IMR-90 (cell line): ENCODE results near the gene RHOXF2. TPM values are rescaled to one million over a fixed set of nuclear protein-coding genes. Genes with fewer than 3 reads are reported as not detected.

Source experiments
- ATAC-seq: fragments of 200-7000 bp; cut with Tn5 transposase; 2 replicates; pipeline ENCODE4 v1.9.1; 2020; ENCODE audit warnings: low read depth, mild to moderate bottlenecking, moderate library complexity
- BruUV-seq: library from RNA; stranded (reverse); fragments of 400-500 nt; replicated peaks from 2 replicates; lab custom pipeline; 2021; lab: Mats Ljungman, UMichigan
- CTCF ChIA-PET: fragments of 300-600 bp; formaldehyde crosslinking; extraction: SDS; loops from one replicate; lab custom pipeline; 2021; ENCODE audit warnings: antibody characterized with exemption; lab: Yijun Ruan, JAX
- POLR2A ChIA-PET: fragments of 300-600 bp; sonication (Branson Sonifier 250); formaldehyde crosslinking; loops from one replicate; lab custom pipeline; 2022; ENCODE audit warnings: antibody characterized with exemption; ENCODE audit not compliant: unreplicated experiment; lab: Charles Lee
- DNase-seq: peaks from one replicate; pipeline ENCODE4 v3.0.0; 2013
- H2AFZ ChIP-seq: replicated peaks from 2 replicates; pipeline ENCODE3; 2013; ENCODE audit warnings: low read length, mild to moderate bottlenecking; ENCODE audit not compliant: poor library complexity
- H2AK5ac ChIP-seq: 2 replicates; pipeline ENCODE4 v1.6.1; 2013; ENCODE audit warnings: low read depth, low read length, inconsistent platforms
- H2AK9ac ChIP-seq: replicated peaks from 2 replicates; pipeline ENCODE3; 2013; ENCODE audit warnings: mild to moderate bottlenecking, low read depth, low read length, moderate library complexity; ENCODE audit not compliant: poor library complexity
- H2BK120ac ChIP-seq: 2 replicates; pipeline ENCODE4 v1.6.1; 2013; ENCODE audit warnings: low read depth, low read length, inconsistent platforms
- H2BK15ac ChIP-seq: 3 replicates; pipeline ENCODE4 v1.6.1; 2013; ENCODE audit warnings: low read depth, low read length, inconsistent platforms
- H2BK20ac ChIP-seq: 2 replicates; pipeline ENCODE4 v1.6.1; 2013; ENCODE audit warnings: low read depth, mild to moderate bottlenecking, inconsistent platforms, low read length, moderate library complexity
- H2BK5ac ChIP-seq: 2 replicates; pipeline ENCODE4 v1.6.1; 2013; ENCODE audit warnings: mild to moderate bottlenecking, low read depth, low read length, inconsistent platforms; ENCODE audit not compliant: poor library complexity, severe bottlenecking
- H3K14ac ChIP-seq: replicated peaks from 2 replicates; pipeline ENCODE4 v1.6.1; 2013; ENCODE audit warnings: low read depth, low read length, inconsistent platforms
- H3K18ac ChIP-seq: 2 replicates; pipeline ENCODE4 v1.6.1; 2013; ENCODE audit warnings: low read depth, low read length, control low read depth
- H3K23ac ChIP-seq: 2 replicates; pipeline ENCODE4 v1.6.1; 2013; ENCODE audit warnings: low read depth, low read length, inconsistent platforms
- H3K27ac ChIP-seq: 2 replicates; pipeline ENCODE4 v1.5.1; 2013; ENCODE audit warnings: mild to moderate bottlenecking, control low read depth, low read length; ENCODE audit not compliant: insufficient read depth
- H3K27me3 ChIP-seq: 2 replicates; pipeline ENCODE4 v1.6.1; 2013; ENCODE audit warnings: low read length; ENCODE audit not compliant: control insufficient read depth, insufficient read depth
- H3K36me3 ChIP-seq: 2 replicates; pipeline ENCODE4 v1.6.1; 2013; ENCODE audit warnings: low read length, mixed read lengths; ENCODE audit not compliant: control insufficient read depth, insufficient read depth
- H3K4ac ChIP-seq: 2 replicates; pipeline ENCODE4 v1.6.1; 2013; ENCODE audit warnings: low read depth, low read length, inconsistent platforms
- H3K4me1 ChIP-seq: 2 replicates; pipeline ENCODE4 v1.6.1; 2013; ENCODE audit warnings: low read length, mixed read lengths; ENCODE audit not compliant: control insufficient read depth, insufficient read depth
- H3K4me2 ChIP-seq: 2 replicates; pipeline ENCODE4 v1.6.1; 2013; ENCODE audit warnings: low read depth, mild to moderate bottlenecking, control low read depth, low read length, moderate library complexity
- H3K4me3 ChIP-seq: 2 replicates; pipeline ENCODE4 v1.5.1; 2013; ENCODE audit warnings: low read depth, mild to moderate bottlenecking, control low read depth, low read length, moderate library complexity; ENCODE audit not compliant: insufficient read depth
- H3K56ac ChIP-seq: 2 replicates; pipeline ENCODE4 v1.6.1; 2013; ENCODE audit warnings: low read length, inconsistent platforms; ENCODE audit not compliant: insufficient read depth; ENCODE audit errors: extremely low read depth
- H3K79me1 ChIP-seq, 2 experiments: 2 replicates each; pipeline ENCODE4 v1.6.1; 2013; ENCODE audit warnings: low read length in 2 of 2, inconsistent platforms in 1 of 2, low read depth in 1 of 2
- H3K9ac ChIP-seq: 2 replicates; pipeline ENCODE4 v1.6.1; 2013; ENCODE audit warnings: low read depth, low read length, control low read depth
- H3K9me1 ChIP-seq: 2 replicates; pipeline ENCODE4 v1.6.1; 2013; ENCODE audit warnings: low read length, inconsistent platforms; ENCODE audit not compliant: insufficient read depth
- H3K9me3 ChIP-seq: 2 replicates; pipeline ENCODE4 v1.6.1; 2013; ENCODE audit warnings: low read length; ENCODE audit not compliant: control insufficient read depth, insufficient read depth
- H4K20me1 ChIP-seq: 2 replicates; pipeline ENCODE4 v1.6.1; 2013; ENCODE audit warnings: low read length, inconsistent platforms; ENCODE audit not compliant: insufficient read depth
- H4K5ac ChIP-seq: 2 replicates; pipeline ENCODE4 v1.6.1; 2013; ENCODE audit warnings: mild to moderate bottlenecking, low read depth, low read length, control low read depth
- H4K8ac ChIP-seq, 2 experiments: 2 replicates each; pipeline ENCODE4 v1.6.1; 2013; ENCODE audit warnings: low read depth in 2 of 2, low read length in 2 of 2, control low read depth in 1 of 2, inconsistent platforms in 1 of 2
- H4K91ac ChIP-seq: 2 replicates; pipeline ENCODE4 v1.6.1; 2013; ENCODE audit warnings: low read depth, low read length, inconsistent platforms; ENCODE audit not compliant: insufficient read depth
- CEBPB ChIP-seq: IDR thresholded peaks from 2 replicates; pipeline ENCODE4 v1.6.1; 2012; ENCODE audit warnings: low read depth, low read length, improper control_type of control experiment
- CHD1 ChIP-seq: IDR thresholded peaks from 2 replicates; pipeline ENCODE4 v1.6.1; 2012; ENCODE audit warnings: low read depth, low read length, improper control_type of control experiment
- CTCF ChIP-seq: conservative IDR thresholded peaks from 2 replicates; pipeline ENCODE4 v1.5.1; 2012; ENCODE audit warnings: mild to moderate bottlenecking, low read depth, low read length, improper control_type of control experiment
- ELK1 ChIP-seq: fragments of 150-350 bp; IDR thresholded peaks from 2 replicates; pipeline ENCODE4 v1.6.1; 2016; ENCODE audit warnings: low read depth, mild to moderate bottlenecking, low read length, moderate library complexity, borderline replicate concordance
- MAZ ChIP-seq: IDR thresholded peaks from 2 replicates; pipeline ENCODE4 v1.6.1; 2012; ENCODE audit warnings: low read depth, mild to moderate bottlenecking, low read length, improper control_type of control experiment, moderate library complexity, borderline replicate concordance
- MXI1 ChIP-seq: IDR thresholded peaks from 2 replicates; pipeline ENCODE4 v1.6.1; 2012; ENCODE audit warnings: low read depth, mild to moderate bottlenecking, low read length, moderate library complexity, borderline replicate concordance
- RCOR1 ChIP-seq: IDR thresholded peaks from 2 replicates; pipeline ENCODE4 v1.6.1; 2012; ENCODE audit warnings: mild to moderate bottlenecking, low read length, improper control_type of control experiment; ENCODE audit not compliant: insufficient replicate concordance
- RFX5 ChIP-seq: IDR thresholded peaks from 2 replicates; pipeline ENCODE4 v1.8.0; 2012; ENCODE audit warnings: low read depth, mild to moderate bottlenecking, low read length, moderate library complexity
- WGBS, 2 experiments: methylation state at CpG; one replicate each; pipeline versions ENCODE4 v1.1.5 to v1.1.7; 2013; ENCODE audit warnings: missing lambda C conversion rate in 2 of 2; ENCODE audit not compliant: insufficient read length in 1 of 2; ENCODE audit errors: extremely low coverage in 2 of 2; 5-methylcytosine and 5-hydroxymethylcytosine counted together
- dilution Hi-C: fragments of 300-500 bp; cut with HindIII; formaldehyde crosslinking; loops from one replicate; pipeline ENCODE4 v1.14.3; 2018; ENCODE audit warnings: low sequenced_read_pairs; ENCODE audit not compliant: unreplicated experiment
- in situ Hi-C: fragments of 300-500 bp; cut with MboI; formaldehyde crosslinking; loops from 3 replicates; pipeline ENCODE4 v1.14.3; 2019; ENCODE audit warnings: low sequenced_read_pairs, inconsistent platforms, mixed read lengths
- intact Hi-C: fragments of 100-400 bp; cut with micrococcal nuclease; formaldehyde crosslinking; loops from 2 replicates; pipeline ENCODE4 v1.10.0; 2022
- polyA plus RNA-seq, 3 experiments: library from polyadenylated mRNA; depleted of rRNA; stranded (reverse); fragments of >200 nt; gene quantifications; 2 replicates each; pipeline ENCODE4 v1.2.3, GENCODE V29; 2012; ENCODE audit warnings: low replicate concordance in 1 of 3
- total RNA-seq: library from RNA; depleted of rRNA; stranded (reverse); fragments of >200 nt; gene quantifications from 2 replicates; pipeline ENCODE4 v1.2.3, GENCODE V29; 2012

RHOXF2 gene
- total and polyA plus RNA-seq, 2 of the 4 experiments (the other 2 are of a cell fraction), result not detected

GRCh38 chrX:120205816-120206753, 47.7 kb downstream of the RHOXF2 start:
- WGBS, 2 experiments, result 71% methylated on average over 1 of the region's 12 CpGs; no CpG with 5 or more reads in 1 of the 2 experiments
- dilution Hi-C loops, result no loop called here
- ATAC-seq, result no peak
- H4K8ac ChIP-seq, result no peak overlapping the region
- H2BK15ac ChIP-seq, result no peak overlapping the region
- no peak overlapping the region for H2AK9ac ChIP-seq
- no peak overlapping the region for H3K56ac ChIP-seq
- H3K9me1 ChIP-seq, result no peaks in the 10 kb centered on the region
- no peaks in the 10 kb centered on the region for H3K79me1 ChIP-seq
- no peak overlapping the region for H3K4me3 ChIP-seq
- H3K27me3 ChIP-seq, result peaks cover 2% of the 10 kb centered on the region
- H3K36me3 ChIP-seq, result no peaks in the 10 kb centered on the region
- no peaks in the 10 kb centered on the region; the same call in 1 of the 2 replicates for H4K20me1 ChIP-seq
- H3K9ac ChIP-seq, result no peak overlapping the region
- BruUV-seq, result no TSS peak
- no peak overlapping the region for H3K18ac ChIP-seq
- no peak overlapping the region for H2BK120ac ChIP-seq
- no peak overlapping the region for H3K27ac ChIP-seq
- H2AK5ac ChIP-seq, result no peak overlapping the region
- no peak overlapping the region for H3K23ac ChIP-seq
- no peak for TF ChIP-seq ELK1
- no peak for TF ChIP-seq MAZ
- TF ChIP-seq CTCF, result no peak
- TF ChIP-seq CEBPB, result no peak
- no peak for TF ChIP-seq CHD1
- no peak for TF ChIP-seq RCOR1
- no peak for TF ChIP-seq MXI1
- no peak for TF ChIP-seq RFX5
- H3K9me3 ChIP-seq, result no peaks in the 10 kb centered on the region
- H2BK5ac ChIP-seq, result no peak overlapping the region
- no peak for DNase-seq
- intact Hi-C loops, result no loop called here
- no peak overlapping the region for H4K91ac ChIP-seq
- H4K5ac ChIP-seq, result no peak overlapping the region
- H2BK20ac ChIP-seq, result no peak overlapping the region
- H3K4me1 ChIP-seq, result no peaks in the 10 kb centered on the region
- POLR2A ChIA-PET, result no interaction called here
- no peak overlapping the region for H2AFZ ChIP-seq
- H3K4ac ChIP-seq, result no peak overlapping the region
- no peak overlapping the region for H3K14ac ChIP-seq
- in situ Hi-C loops, result no loop called here
- CTCF ChIA-PET, result no interaction called here
- H3K4me2 ChIP-seq, result no peak overlapping the region
